HG02981 (cell line): ENCODE results near the gene PRELID2.
"Not testable (repeated sequence)": the region's sequence is repeated elsewhere in the genome, so short reads cannot be mapped to it uniquely, and the experiment has no call there.

ENCODE experiments used
- ATAC-seq: cut with Tn5 transposase; IDR thresholded peaks from one replicate; pipeline ENCODE4 v1.9.1; 2021; ENCODE audit warnings: mild to moderate bottlenecking, moderate library complexity; ENCODE audit not compliant: unreplicated experiment

PRELID2 gene

GRCh38 chr5:145798503-145798902, 36.6 kb downstream of the PRELID2 start:
- not testable (repeated sequence) for ATAC-seq

DNA sequence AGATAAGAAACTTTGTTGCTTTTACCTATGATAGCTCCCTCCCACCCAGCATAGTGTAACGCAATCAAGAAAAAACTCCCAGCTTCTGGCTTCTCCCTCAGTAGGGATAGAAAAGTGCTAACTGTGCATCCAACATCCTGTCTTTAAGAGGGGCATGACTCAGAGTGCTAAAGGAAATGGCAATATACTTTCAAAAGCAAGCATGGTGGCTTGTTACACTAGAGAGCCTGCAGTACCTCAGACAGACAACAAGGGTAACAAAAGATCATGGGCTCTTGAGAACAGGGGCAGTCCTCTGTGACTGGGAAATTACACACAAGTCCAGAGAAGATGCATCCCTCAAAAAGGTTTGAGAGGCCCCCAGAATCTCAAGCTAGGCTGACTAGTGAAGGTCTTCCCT, 37.8 kb downstream of the PRELID2 start:
- no peak for ATAC-seq

- ATAC-seq: no peak
Observed at GRCh38 chr5:145796318-145796717, 38.8 kb downstream of the PRELID2 start.

- ATAC-seq: no peak
Observed at GRCh38 chr5:145793574-145793973, 41.6 kb downstream of the PRELID2 start.

GRCh38 chr5:145792840-145793239, 42.3 kb downstream of the PRELID2 start:
- ATAC-seq: no peak

GRCh38 chr5:145791866-145792265, 43.3 kb downstream of the PRELID2 start:
- no peak for ATAC-seq

DNA sequence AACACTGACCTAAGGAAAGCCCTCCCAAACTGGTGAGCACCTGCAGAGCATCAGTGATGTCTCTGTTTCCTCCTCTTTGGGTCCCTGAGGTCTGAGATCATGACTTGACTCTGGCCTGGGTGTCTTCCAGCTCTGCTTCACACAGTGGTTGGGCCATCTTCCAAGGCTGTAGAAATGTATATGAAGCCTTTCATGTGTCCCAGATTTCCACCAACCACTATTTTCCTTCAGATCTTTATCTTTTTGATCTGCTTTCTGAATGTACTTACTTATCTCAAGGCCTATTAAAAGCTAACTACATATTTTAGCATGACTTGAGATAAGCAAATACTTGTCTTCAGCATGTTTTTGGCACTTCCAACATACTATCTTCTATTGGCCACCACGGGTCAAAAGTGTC, 47.1 kb downstream of the PRELID2 start:
- ATAC-seq: no peak

DNA sequence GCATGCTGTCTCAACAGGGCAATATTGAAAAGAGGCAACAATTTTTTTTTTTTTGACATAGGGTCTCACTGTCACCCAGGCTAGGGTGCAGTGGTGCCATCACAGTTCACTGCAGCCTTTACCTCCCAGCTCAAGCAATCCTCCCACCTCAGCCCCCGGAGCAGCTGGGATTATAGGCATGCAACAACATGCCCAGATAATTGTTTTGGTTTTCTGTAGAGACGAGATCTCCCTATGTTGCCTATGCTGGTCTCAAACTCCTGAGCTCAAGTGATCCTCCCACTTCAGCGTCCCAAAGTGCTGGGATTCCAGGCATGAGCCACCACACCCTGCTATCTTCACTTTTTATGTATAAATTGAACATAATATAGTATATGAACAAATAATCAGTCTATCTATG, 47.6 kb downstream of the PRELID2 start:
- ATAC-seq: no peak

GRCh38 chr5:145787001-145787400, 48.1 kb downstream of the PRELID2 start:
- no peak for ATAC-seq

DNA sequence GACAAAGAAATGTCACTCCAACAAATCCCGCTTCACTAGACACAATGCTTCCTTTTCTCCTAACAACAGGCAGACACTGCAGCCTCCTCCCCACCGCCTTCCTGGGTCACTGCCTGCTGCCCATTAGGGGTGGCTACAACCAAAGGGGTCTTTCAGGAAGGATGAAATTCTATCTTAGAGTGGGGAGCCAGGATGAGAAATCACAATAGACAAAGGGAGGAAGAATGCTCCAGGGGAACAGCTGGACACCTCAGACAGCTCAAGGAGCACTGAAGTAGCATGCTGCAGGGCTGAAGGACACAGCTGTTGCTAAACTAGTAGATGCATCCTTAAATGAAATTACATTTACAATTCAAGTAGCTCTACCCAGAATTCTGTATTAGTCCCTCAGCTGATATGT, 54.2 kb downstream of the PRELID2 start:
- ATAC-seq: no peak

- no peak for ATAC-seq
Observed at GRCh38 chr5:145778144-145778900, 56.8 kb downstream of the PRELID2 start.

DNA sequence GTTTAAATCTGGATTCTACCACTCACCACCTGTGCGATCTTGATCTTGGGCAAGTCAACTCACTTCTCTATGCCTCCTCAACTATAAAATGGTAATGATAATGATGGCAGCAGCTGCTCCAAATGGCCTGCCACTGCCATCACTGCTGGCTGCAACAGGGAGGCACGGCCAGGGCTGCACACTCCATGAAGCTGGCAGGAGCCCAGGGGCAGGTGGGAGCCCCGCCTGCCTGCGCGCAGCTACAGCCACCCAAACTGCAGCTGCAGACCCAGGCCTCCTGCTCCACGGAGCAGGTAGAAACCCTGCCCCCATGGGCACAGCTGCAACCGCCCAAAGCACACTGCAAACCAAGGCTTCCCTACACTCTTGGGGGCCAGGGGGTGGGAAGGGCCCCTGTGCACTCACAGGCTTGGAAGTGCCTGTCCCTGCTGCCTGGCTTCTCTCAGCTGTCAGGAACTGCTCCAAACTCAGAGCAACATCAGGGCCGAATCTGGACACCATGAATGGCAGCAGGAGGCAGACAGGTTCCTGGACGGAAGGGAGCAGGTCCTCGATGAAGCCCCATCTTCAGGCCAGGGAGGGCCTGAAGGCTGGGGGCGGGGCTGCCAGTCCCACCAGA, 57.6 kb downstream of the PRELID2 start:
- ATAC-seq: no peak

DNA sequence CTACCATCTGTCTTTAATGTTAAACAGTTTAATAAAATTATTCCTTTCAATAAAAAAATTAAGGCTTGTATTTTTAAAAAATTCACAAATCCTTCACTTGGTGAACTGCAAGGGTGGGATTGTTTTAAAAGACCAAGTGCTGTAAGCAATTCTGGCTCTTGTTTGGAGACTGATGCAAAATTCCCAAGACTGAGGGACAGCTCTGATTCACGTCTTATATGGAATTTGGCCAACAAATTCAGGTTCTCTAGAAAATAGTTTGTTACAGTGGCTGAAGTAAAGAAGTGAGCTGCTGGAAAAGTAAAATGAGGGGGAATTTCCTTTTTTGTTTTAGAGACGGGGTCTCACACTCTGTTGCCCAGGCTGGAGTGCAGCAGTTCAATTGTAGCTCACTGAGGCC, 58.3 kb downstream of the PRELID2 start:
- no peak for ATAC-seq

- no peak for ATAC-seq
Observed at GRCh38 chr5:145775893-145776444, 59.2 kb downstream of the PRELID2 start.

DNA sequence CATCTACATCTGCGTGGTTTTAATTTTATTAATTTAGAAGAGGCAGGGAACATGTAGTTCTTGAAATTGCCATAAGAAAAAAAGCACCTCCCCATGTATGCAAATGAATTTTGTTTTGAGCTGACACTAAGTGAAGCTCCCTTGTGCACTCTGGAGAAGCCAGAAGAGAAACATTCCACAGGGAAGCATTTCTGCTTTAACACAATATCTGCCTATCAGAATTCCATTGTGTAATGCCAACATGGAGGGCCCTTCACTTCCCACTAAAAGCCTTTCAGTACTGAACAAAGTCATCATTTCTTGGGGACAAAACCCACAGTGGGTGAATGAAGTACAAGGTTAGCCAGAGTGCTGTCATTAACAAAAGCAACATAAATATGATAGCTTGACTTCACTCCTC, 59.7 kb downstream of the PRELID2 start:
- no peak for ATAC-seq

DNA sequence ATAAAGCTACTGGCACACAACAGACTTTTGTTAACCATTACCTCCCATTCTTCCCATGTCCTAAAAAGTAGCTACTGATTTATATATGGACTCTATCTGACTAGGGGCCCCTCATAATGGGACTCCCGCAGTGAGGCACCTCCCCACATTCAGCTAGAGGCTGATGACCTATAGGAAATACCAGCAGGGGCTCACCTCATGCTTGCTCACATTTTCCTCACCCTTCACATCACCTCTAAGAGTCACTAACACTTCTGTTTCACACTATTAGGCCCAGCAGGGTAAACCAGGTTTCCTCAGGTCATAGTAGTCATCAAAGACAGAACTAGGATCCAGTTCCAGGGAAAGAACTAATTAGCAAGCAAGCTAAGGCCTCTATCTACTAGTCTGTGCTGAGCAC, 60.7 kb downstream of the PRELID2 start:
- no peak for ATAC-seq

- no peak for ATAC-seq
Observed at GRCh38 chr5:145772466-145772865, 62.7 kb downstream of the PRELID2 start.

GRCh38 chr5:145768863-145769262, 66.3 kb downstream of the PRELID2 start:
- no peak for ATAC-seq

- no peak for ATAC-seq
Observed at GRCh38 chr5:145764325-145764724, 70.8 kb downstream of the PRELID2 start.

GRCh38 chr5:145762833-145763232, 72.3 kb downstream of the PRELID2 start:
- no peak for ATAC-seq

DNA sequence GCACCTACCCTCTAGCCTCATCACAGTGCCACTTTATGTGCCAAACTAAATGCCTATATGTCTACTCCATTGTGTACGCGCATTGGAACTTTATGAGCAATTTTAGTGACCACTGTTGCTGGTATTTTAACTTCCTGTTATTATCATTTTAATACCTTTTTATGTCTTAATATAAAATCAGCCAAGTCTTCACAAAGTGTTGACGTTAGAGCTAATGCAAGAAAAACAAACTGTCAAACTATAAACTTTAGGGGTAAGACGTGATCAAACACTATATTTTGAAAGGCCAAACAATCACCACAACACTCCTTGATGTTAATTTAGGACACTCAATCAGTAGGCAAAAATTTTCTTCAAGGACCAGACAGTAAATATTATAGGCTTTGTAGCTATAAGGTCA, 73.9 kb downstream of the PRELID2 start:
- ATAC-seq: no peak

DNA sequence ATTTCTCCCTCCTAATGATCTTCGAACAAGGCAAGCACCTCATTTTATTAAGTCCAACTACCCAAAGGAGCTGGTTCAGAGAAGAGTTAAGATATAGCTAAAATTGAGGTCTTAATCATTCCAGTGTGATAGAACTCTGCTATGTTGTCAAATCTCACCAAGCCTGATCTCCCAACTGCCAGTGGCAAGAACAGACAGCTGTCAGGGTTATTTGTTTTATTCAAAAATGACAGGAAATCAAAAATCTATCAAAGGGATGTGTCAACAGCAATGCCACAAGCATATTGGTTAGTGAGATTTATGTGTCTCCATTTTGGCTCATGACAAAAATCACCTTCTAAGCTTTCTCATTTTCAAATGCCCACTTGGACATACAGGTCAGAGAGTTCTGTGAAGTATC, 74.5 kb downstream of the PRELID2 start:
- no peak for ATAC-seq
